GM10248 (cell line): ENCODE results near the gene CTH.
"Not testable (repeated sequence)": the region's sequence is repeated elsewhere in the genome, so short reads cannot be mapped to it uniquely, and the experiment has no call there.

Source experiments
- CTCF ChIA-PET: fragments of 300-600 bp; sonication (Branson Sonifier 250); formaldehyde crosslinking; extraction: SDS; loops from one replicate; lab custom pipeline; 2021; ENCODE audit warnings: antibody characterized with exemption; lab: Yijun Ruan, JAX
- POLR2A ChIA-PET: fragments of 350-650 bp; sonication (Branson Sonifier 250); formaldehyde crosslinking; extraction: SDS; loops from one replicate; lab custom pipeline; 2020; ENCODE audit warnings: antibody characterized with exemption; lab: Yijun Ruan, JAX
- DNase-seq: peaks from one replicate; pipeline ENCODE4 v3.0.0; 2012; ENCODE audit errors: extremely low spot score
- TF ChIP-seq, protein P1 (sequence below): IDR thresholded peaks from 2 replicates; pipeline ENCODE4 v1.5.1; 2012; ENCODE audit warnings: mild to moderate bottlenecking, low read depth; ENCODE audit errors: extremely low read depth, missing control alignments, control extremely low read depth

The CTH gene

DNA sequence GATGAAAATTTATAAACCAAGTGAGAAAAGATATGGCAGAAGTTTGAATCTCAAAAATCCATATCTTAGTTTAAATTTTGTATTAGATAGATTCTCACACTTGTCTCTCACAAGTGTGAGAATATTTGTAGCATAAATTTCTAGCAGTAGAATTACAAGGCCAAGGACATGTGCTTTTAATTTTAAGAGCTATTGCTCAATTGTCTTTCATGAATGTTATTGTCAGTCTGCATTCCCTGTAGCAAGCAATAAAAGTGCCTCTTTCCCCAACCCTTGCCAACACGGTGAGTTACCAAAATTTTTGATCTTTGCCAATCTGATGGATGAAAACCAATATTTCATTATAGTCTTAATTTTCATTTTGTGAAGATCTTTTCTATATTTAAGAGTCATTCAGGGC, 64.0 kb downstream of the CTH start:
- DNase-seq = no peak
- POLR2A ChIA-PET = interaction anchor here (0.6 kb wide), 1 partner anchor 20 kb away, joined by 3 read pairs; no protein-coding TSS in a partner anchor
- CTCF ChIA-PET = interaction anchor here (1.0 to 1.4 kb wide), 3 partner anchors 8 to 34 kb away, joined by 3 to 4 read pairs (median 4); no protein-coding TSS in a partner anchor
- TF ChIP-seq, protein P1, sequence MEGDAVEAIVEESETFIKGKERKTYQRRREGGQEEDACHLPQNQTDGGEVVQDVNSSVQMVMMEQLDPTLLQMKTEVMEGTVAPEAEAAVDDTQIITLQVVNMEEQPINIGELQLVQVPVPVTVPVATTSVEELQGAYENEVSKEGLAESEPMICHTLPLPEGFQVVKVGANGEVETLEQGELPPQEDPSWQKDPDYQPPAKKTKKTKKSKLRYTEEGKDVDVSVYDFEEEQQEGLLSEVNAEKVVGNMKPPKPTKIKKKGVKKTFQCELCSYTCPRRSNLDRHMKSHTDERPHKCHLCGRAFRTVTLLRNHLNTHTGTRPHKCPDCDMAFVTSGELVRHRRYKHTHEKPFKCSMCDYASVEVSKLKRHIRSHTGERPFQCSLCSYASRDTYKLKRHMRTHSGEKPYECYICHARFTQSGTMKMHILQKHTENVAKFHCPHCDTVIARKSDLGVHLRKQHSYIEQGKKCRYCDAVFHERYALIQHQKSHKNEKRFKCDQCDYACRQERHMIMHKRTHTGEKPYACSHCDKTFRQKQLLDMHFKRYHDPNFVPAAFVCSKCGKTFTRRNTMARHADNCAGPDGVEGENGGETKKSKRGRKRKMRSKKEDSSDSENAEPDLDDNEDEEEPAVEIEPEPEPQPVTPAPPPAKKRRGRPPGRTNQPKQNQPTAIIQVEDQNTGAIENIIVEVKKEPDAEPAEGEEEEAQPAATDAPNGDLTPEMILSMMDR = no peak

DNA sequence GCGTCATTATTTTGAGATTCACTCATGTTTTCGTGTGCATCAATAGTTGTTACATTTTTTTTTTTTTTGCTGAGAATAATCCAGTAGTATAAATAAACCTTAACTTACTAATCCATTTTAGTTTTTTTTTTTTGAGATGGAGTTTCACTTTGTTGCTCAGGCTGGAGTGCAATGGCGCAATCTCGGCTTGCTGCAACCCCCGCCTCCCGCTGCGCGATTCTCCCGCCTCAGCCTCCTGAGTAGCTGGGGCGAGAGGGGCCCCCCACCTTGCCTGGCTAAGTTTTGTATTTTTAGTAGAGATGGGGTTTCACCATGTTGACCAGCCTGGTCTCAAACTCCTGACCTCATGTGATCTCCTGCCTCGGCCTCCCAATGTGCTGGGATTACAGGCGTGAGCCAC, 66.0 kb downstream of the CTH start:
- ChIA-PET CTCF (no interaction called here), POLR2A (no interaction called here)
- TF ChIP-seq, protein P1 = no peak
- DNase-seq = no peak

DNA sequence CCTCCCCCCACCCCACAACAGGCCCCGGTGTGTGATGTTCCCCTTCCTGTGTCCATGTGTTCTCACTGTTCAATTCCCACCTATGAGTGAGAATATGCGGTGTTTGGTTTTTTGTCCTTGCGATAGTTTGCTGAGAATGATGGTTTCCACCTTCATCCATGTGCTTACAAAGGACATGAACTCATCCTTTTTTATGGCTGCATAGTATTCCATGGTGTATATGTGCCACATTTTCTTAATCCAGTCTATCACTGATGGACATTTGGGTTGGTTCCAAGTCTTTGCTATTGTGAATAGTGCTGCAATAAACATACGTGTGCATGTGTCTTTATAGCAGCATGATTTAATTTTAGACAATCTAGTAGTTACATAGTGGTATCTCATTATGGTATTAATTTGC, 66.8 kb downstream of the CTH start:
- not testable (repeated sequence) for DNase-seq

DNA sequence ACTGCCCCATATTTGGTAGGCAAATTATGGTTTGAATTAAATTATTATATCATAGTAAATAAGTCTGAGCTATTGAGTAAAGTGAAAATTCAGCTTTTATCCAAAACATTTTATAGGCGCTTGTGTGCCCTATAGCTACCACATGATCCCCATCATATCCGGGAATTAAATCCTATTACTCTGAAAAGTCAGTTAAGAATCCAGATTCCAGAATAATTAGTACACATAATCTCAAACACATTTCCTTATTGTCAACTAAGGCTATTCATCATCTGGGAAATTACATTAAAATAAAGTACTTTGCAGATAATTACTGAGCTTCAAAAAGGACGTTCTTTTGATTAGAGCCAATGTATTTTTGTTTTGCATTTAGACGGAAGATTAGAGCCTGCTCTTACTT, 72.3 kb downstream of the CTH start:
- TF ChIP-seq, protein P1 = no peak
- DNase-seq = no peak
- POLR2A ChIA-PET = no interaction called here
- CTCF ChIA-PET = interaction anchor here (0.9 to 1.0 kb wide), 2 partner anchors 8 to 12 kb away, joined by 3 to 4 read pairs; no protein-coding TSS in a partner anchor

More for the DNA sequence above, 66.8 kb downstream of the CTH start:
- CTCF ChIA-PET, POLR2A ChIA-PET: not testable (repeated sequence)

DNA sequence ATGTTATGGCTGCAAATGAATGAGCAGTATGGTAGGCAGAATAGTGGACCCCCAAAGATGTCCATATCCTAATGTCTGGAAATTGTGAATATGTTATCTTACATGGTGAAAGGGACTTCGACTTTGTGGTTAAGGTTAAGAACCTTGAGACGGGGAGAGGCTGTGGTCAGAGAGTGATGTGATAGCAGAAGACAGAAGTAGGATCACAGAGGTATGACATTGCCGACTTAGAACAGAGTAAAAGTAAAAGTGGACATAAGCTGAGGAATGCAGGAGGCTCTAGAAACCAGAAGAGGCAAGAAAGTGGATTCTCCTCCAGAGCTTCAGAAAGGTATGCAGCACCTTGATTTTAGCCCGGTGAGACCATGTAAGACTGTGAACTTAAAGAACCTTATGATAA, 74.6 kb downstream of the CTH start:
- no peak for DNase-seq
- TF ChIP-seq, protein P1 = no peak
- ChIA-PET CTCF (no interaction called here), POLR2A (no interaction called here)

DNA sequence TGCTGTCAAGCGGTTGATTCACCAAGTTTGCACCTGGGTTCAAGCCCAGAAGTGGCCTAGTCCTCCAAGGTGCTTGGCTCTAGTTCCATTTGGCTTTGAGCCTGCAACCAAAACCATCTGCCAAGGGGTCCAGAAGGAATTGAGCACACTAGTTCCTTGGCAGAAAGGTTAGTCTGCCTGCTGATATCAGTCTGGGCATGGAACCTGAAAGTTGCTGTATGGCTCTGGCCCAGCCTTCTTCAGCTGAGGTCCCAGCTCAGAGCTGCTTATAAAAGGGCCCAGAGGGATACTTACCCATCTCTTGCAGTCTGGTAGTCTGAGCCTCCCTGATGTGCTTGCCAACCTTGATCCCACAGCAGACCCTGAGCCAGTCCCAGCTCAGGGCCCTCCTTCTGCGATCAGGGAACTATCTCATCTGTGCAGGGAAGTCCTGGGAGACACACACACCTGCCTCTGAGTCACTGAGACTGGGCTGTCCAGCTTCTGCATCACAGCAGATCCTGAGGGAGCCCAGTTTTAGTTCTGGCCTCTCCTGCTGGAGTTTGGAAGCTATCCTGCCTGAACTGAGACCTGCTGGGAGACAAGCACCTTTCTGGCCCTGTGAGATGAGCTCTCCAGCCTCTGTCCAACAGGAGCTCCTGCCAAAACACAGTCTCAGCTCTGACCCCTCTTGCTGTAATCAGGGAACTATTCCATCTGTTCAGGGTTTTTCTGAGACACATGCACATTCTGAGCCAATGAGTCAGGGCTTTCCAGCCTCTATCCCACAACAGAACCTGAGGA, 75.8 kb downstream of the CTH start:
- POLR2A ChIA-PET = no interaction called here
- TF ChIP-seq, protein P1 = no peak

DNA sequence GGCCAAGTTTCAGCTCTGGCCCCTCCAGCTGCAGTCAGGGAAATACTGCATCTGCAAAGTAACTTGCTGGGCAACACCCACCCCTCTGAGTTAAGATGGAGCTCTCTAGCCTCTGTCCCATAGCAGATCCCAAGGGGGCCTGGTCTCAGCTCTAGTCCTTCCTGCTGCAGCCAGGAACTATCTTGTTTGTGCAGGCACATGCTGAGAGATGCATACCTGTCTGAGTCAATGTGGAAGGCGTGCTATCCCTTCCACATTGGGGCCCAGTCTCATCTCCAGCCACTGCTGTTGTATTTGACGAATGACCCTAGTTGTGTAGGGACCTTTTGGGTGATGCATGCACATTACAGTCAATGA, 76.4 kb downstream of the CTH start:
- TF ChIP-seq, protein P1 = no peak
- CTCF ChIA-PET = interaction anchor here (1.0 to 1.6 kb wide), 7 partner anchors 8 to 354 kb away, joined by 3 to 9 read pairs (median 3); no protein-coding TSS in a partner anchor
- no peak for DNase-seq
- POLR2A ChIA-PET = no interaction called here

More for the DNA sequence above, 75.8 kb downstream of the CTH start:
- CTCF ChIA-PET = interaction anchor here (1.0 to 1.6 kb wide), 7 partner anchors 8 to 354 kb away, joined by 3 to 9 read pairs (median 3); no protein-coding TSS in a partner anchor
- DNase-seq = no peak
